GM12878 (cell line): ENCODE data around the gene PVRIG. TPM values are rescaled to one million over a fixed set of nuclear protein-coding genes. Genes with fewer than 3 reads are reported as not detected.
A peak's percentile ranks its signal among the peaks of the same experiment; 100 is the strongest.
"Not testable (repeated sequence)": the region's sequence is repeated elsewhere in the genome, so short reads cannot be mapped to it uniquely, and the experiment has no call there.

Source experiments
- ATAC-seq: fragments of 200-7000 bp; cut with Tn5 transposase; 3 replicates; pipeline ENCODE4 v1.9.1; 2020; ENCODE audit warnings: mild to moderate bottlenecking, moderate library complexity
- BruUV-seq: library from RNA; stranded (reverse); fragments of 400-500 nt; replicated peaks from 2 replicates; lab custom pipeline; 2021; lab: Mats Ljungman, UMichigan
- CTCF ChIA-PET: fragments of 300-600 bp; sonication (Branson Sonifier 250); formaldehyde crosslinking; extraction: SDS; loops from one replicate; lab custom pipeline; 2021; ENCODE audit warnings: inconsistent platforms; lab: Yijun Ruan, JAX
- POLR2A ChIA-PET: fragments of 350-600 bp; formaldehyde crosslinking; extraction: SDS; loops from one replicate; lab custom pipeline; 2021; ENCODE audit warnings: inconsistent platforms; lab: Charles Lee
- RAD21 ChIA-PET: fragments of 300-600 bp; sonication (Branson Sonifier 250); formaldehyde crosslinking; loops from one replicate; lab custom pipeline; 2023; ENCODE audit warnings: antibody characterized with exemption; ENCODE audit not compliant: unreplicated experiment; lab: Charles Lee
- SMC1A ChIA-PET: fragments of 300-600 bp; sonication (Branson Sonifier 250); formaldehyde crosslinking; loops from one replicate; lab custom pipeline; 2023; ENCODE audit not compliant: unreplicated experiment, uncharacterized antibody; lab: Charles Lee
- DNase-seq: peaks from one replicate; pipeline ENCODE4 v3.0.0-alpha.2; 2011; ENCODE audit warnings: low read depth, low spot score
- FAIRE-seq: peaks from 3 replicates; lab custom pipeline; 2011; peaks lifted over from hg19 to GRCh38; lab: Jason Lieb, UNC
- H2AFZ ChIP-seq: 2 replicates; pipeline ENCODE4 v1.6.0; 2011; ENCODE audit warnings: low read depth, low read length, control low read depth; ENCODE audit not compliant: control insufficient read depth
- H3K27ac ChIP-seq: 2 replicates; pipeline ENCODE4 v1.5.1; 2011; ENCODE audit warnings: control low read depth; ENCODE audit not compliant: control insufficient read depth, insufficient read depth
- H3K27me3 ChIP-seq, 2 experiments: replicated peaks in 1 of 2; 2 replicates each; pipeline versions ENCODE4 v1.6.0 to v1.6.1; 2011; ENCODE audit warnings: low read length in 1 of 2; ENCODE audit not compliant: control insufficient read depth in 2 of 2, insufficient read depth in 2 of 2
- H3K36me3 ChIP-seq, 2 experiments: 2 replicates each; pipeline ENCODE4 v1.5.1; 2011; ENCODE audit warnings: low read length in 1 of 2; ENCODE audit not compliant: control insufficient read depth in 2 of 2, insufficient read depth in 2 of 2
- H3K4me1 ChIP-seq: 2 replicates; pipeline ENCODE4 v1.6.1; 2011; ENCODE audit warnings: mild to moderate bottlenecking, low read length, moderate library complexity, mixed read lengths; ENCODE audit not compliant: control insufficient read depth, insufficient read depth
- H3K4me2 ChIP-seq: 2 replicates; pipeline ENCODE4 v1.6.0; 2011; ENCODE audit warnings: control low read depth; ENCODE audit not compliant: control insufficient read depth, insufficient read depth
- H3K4me3 ChIP-seq: fragments of 200-600 bp; sonication (generic); 2 replicates; pipeline ENCODE4 v1.5.1; 2016
- H3K79me2 ChIP-seq: 2 replicates; pipeline ENCODE4 v1.6.0; 2011; ENCODE audit warnings: low read length; ENCODE audit not compliant: control insufficient read depth, insufficient read depth
- H3K9ac ChIP-seq: 2 replicates; pipeline ENCODE4 v1.8.0; 2011; ENCODE audit warnings: low read length, control low read depth, mixed read lengths; ENCODE audit not compliant: control insufficient read depth, insufficient read depth
- H3K9me3 ChIP-seq: replicated peaks from 3 replicates; pipeline ENCODE4 v1.5.1; 2011; ENCODE audit warnings: mild to moderate bottlenecking, low read length; ENCODE audit not compliant: control insufficient read depth, insufficient read depth
- H4K20me1 ChIP-seq: 2 replicates; pipeline ENCODE4 v1.6.0; 2011; ENCODE audit not compliant: control insufficient read depth, insufficient read depth
- BHLHE40 ChIP-seq, 2 experiments: fragments of 450-650 bp in 1 of 2; IDR thresholded peaks; 2 replicates each; pipeline ENCODE4 v1.6.1; 2011 to 2017; ENCODE audit warnings: low read depth in 2 of 2, borderline replicate concordance in 1 of 2, improper control_type of control experiment in 1 of 2, low read length in 1 of 2, mild to moderate bottlenecking in 1 of 2
- DPF2 ChIP-seq: fragments of 450-650 bp; IDR thresholded peaks from 2 replicates; pipeline ENCODE4 v1.6.1; 2017; ENCODE audit warnings: mild to moderate bottlenecking
- IKZF2 ChIP-seq, 2 experiments: fragments of 450-650 bp; IDR thresholded peaks; 2 replicates each; pipeline ENCODE4 v1.6.1; 2017; ENCODE audit warnings: mild to moderate bottlenecking in 2 of 2, moderate library complexity in 2 of 2
- NR2F1 ChIP-seq: fragments of 450-650 bp; conservative IDR thresholded peaks from 2 replicates; pipeline ENCODE4 v1.6.1; 2017; ENCODE audit warnings: mild to moderate bottlenecking
- WGBS: methylation state at CpG from one replicate; pipeline ENCODE4 v1.1.6; 2016; ENCODE audit warnings: low lambda C conversion rate; ENCODE audit not compliant: insufficient replicate concordance, insufficient coverage; ENCODE audit errors: missing lambda C conversion rate; 5-methylcytosine and 5-hydroxymethylcytosine counted together
- in situ Hi-C: fragments of 300-500 bp; cut with MboI; formaldehyde crosslinking; loops from 9 replicates; pipeline ENCODE4 v1.14.3; 2018; ENCODE audit warnings: mixed read lengths
- intact Hi-C: fragments of 100-400 bp; cut with micrococcal nuclease; formaldehyde crosslinking; loops from one replicate; pipeline ENCODE4 v1.14.2; 2022; ENCODE audit not compliant: unreplicated experiment
- polyA plus RNA-seq, 11 experiments: library from polyadenylated mRNA; depleted of rRNA in 4 of 11; unstranded in 6 of 11; stranded (reverse) in 5 of 11; fragments of >200 nt; fragmentation: Nextera tagmentation in 4 of 11; fragmentation: Illumina TruSeq in 1 of 11; extraction: Ambion mirVana in 4 of 11; extraction: Trizol in 1 of 11; gene quantifications; 1 replicate in 1 of 11; 2 replicates in 10 of 11; pipeline versions ENCODE4 v1.2.1 to v1.2.3, GENCODE V29; 2011 to 2016; ENCODE audit warnings: inconsistent platforms in 2 of 11, missing spikeins in 2 of 11, low read depth in 1 of 11
- total RNA-seq, 4 experiments: library from RNA; depleted of rRNA in 3 of 4; stranded (reverse); fragments of >200 nt in 3 of 4; fragmentation: Illumina TruSeq in 1 of 4; extraction: Trizol in 1 of 4; gene quantifications; 2 replicates each; pipeline versions ENCODE4 v1.2.1 to v1.2.3, GENCODE V29; 2013 to 2021

Gene PVRIG
- total and polyA plus RNA-seq, 10 of the 15 experiments (the other 5 are each of a cell fraction or from before 2014, with no cell fraction given) = 1.3 to 44.0 (median 17.9) TPM

GRCh38 chr7:100268882-100269281 is 49.1 kb downstream of the PVRIG start:
- not testable (repeated sequence) for H3K27ac ChIP-seq
- WGBS = 97% methylated on average over 10 of the region's 11 CpGs

DNA sequence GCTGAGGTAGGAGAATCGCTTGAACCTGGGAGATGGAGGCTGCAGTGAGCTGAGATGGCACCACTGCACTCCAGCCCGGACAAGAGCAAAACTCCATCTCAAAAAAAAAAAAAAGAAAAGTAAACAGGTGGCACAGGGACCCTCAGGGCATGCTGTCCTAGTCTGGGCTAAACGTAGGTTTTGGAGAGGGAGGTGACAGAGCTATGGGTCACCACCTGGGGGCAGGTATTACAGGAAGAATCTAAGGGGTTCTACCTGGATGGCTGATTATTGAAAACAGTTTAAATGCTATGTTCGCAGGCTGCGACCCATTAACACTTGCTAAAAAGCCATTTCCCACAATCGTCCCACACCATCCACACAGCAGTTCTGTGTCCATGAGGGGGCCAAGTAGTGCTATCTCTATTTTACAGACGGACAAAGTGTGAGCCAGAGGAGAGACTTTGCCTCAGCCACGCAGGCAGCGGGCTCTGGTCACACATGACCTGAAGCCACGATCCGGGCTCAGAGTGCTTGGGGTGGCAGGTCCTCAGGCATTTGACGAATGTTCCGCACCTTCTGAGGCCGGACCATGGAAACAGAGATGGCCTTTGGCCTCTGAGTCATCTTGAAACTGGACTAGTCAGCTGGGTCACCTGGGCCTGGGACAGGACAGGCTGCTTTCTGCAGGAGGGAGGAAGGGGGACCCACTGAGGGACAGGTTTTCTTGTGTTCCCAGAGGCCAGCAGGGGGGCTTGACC is 49.7 kb downstream of the PVRIG start:
- H4K20me1 ChIP-seq, H3K9ac ChIP-seq, H2AFZ ChIP-seq, H3K9me3 ChIP-seq, RAD21 ChIA-PET, H3K4me1 ChIP-seq, H3K79me2 ChIP-seq, FAIRE-seq, H3K27me3 ChIP-seq, in situ Hi-C loops, H3K4me3 ChIP-seq, intact Hi-C loops, DNase-seq, CTCF ChIA-PET, H3K36me3 ChIP-seq, H3K4me2 ChIP-seq, H3K27ac ChIP-seq: not testable (repeated sequence)
- WGBS = 85% methylated on average over 14 of the region's 14 CpGs
- SMC1A ChIA-PET = interaction anchor here (1.5 kb wide), 1 partner anchor 23 kb away, joined by 3 read pairs; no protein-coding TSS in a partner anchor
- BruUV-seq = TSS peak; percentile 7
- POLR2A ChIA-PET = interaction anchor here (0.6 kb wide), 1 partner anchor 27 kb away, joined by 4 read pairs; no protein-coding TSS in a partner anchor
- peak; percentile 9; the same call in 2 of the 3 replicates for ATAC-seq
- TF ChIP-seq NR2F1 (peak; percentile 96), DPF2 (peak; percentile 49; the same call in 1 of the 2 replicates), IKZF2 (IDR thresholded peaks at IDR 0.05) (0 out of 4 replicates have a peak, but pooled peaks of 1 of the 2 experiments have one; percentile 23), BHLHE40 (IDR thresholded peaks at IDR 0.05; ENCODE audit: borderline replicate concordance in 1 of 2, low read depth in 2 of 2, low read length in 1 of 2) (peak in 1 of 2 experiments; percentile 27; a peak in 1 of 4 replicates)

More at GRCh38 chr7:100268882-100269281, 49.1 kb downstream of the PVRIG start:
- CTCF ChIA-PET, H3K4me3 ChIP-seq, H3K4me2 ChIP-seq, RAD21 ChIA-PET, ATAC-seq, DNase-seq, H3K79me2 ChIP-seq, H3K4me1 ChIP-seq, H3K9me3 ChIP-seq, BruUV-seq, SMC1A ChIA-PET, H3K27me3 ChIP-seq, H4K20me1 ChIP-seq, POLR2A ChIA-PET, H2AFZ ChIP-seq, H3K36me3 ChIP-seq, in situ Hi-C loops, H3K9ac ChIP-seq, FAIRE-seq, intact Hi-C loops: not testable (repeated sequence)
